ENCODE results near the gene TMEM121B. TPM values are rescaled to one million over a fixed set of nuclear protein-coding genes. Genes with fewer than 3 reads are reported as not detected.
"Not testable (repeated sequence)": the region's sequence is repeated elsewhere in the genome, so short reads cannot be mapped to it uniquely, and the experiment has no call there.

Gene TMEM121B
- total and polyA plus RNA-seq, 2 donors (not counting 1 experiment from before 2014, with no cell fraction given) = 0.12 TPM; not detected in 1

DNA sequence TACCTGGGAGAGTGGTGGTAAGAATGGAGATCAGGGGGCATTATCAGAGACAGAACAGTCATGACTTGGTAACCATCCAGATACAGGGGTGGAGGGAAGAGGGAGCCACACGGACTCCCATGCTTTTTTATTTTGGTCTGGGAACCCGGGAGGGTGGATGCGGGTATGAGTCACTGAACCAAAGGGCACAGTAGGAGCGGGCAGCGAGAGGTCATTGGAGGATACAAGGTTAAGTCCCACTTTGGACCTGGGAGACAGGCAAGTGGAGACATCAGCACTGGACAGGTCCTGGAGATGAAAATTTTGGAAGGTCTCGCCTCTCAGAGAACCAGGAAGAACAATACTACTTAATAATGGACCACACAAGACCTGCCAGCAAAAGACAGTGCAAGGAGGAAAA, 31.2 kb upstream of the TMEM121B start:
- no peaks in the 10 kb centered on the region for H3K27me3 ChIP-seq (replicated peaks in 1 of 4; ENCODE audit: control extremely low read depth in 1 of 4, control insufficient read depth in 3 of 4, insufficient read depth in 4 of 4, low read length in 3 of 4)
- 92% methylated on average over 5 of the region's 6 CpGs for WGBS (ENCODE audit: insufficient coverage)
- Mint-ChIP-seq H3K4me1 (peaks cover 17% of the 10 kb centered on the region), H3K27ac (no peak overlapping the region), H3K27me3 (no peaks in the 10 kb centered on the region), H3K9me3 (ENCODE audit: insufficient read depth) (no peaks in the 10 kb centered on the region), H3K4me3 (no peak overlapping the region)
- H2AFZ ChIP-seq (ENCODE audit: insufficient read depth, low read depth, low read length, poor library complexity, severe bottlenecking) = no peak overlapping the region
- no peaks in the 10 kb centered on the region for H3K9me3 ChIP-seq (ENCODE audit: control extremely low read depth in 1 of 3, control insufficient read depth in 2 of 3, insufficient read depth in 1 of 3, low read length in 2 of 3)
- H3K27ac ChIP-seq (ENCODE audit: low read length in 2 of 2) = no peak overlapping the region
- peaks cover 0 to 2% of the 10 kb centered on the region in 2 donors for H3K4me1 ChIP-seq (ENCODE audit: control insufficient read depth in 2 of 2, insufficient read depth in 2 of 2, low read length in 2 of 2)
- intact Hi-C loops (cut with micrococcal nuclease) = no loop called here
- peaks cover 39% of the 10 kb centered on the region for H4K20me1 ChIP-seq (ENCODE audit: control insufficient read depth, insufficient read depth, low read length, poor library complexity, severe bottlenecking)
- no peak overlapping the region for H3K4me3 ChIP-seq (ENCODE audit: control extremely low read depth in 1 of 5, extremely low read depth in 1 of 5, insufficient read depth in 1 of 5, low read depth in 2 of 5, low read length in 4 of 5)
- H3K9ac ChIP-seq (ENCODE audit: low read length) = no peak overlapping the region
- no peak for DNase-seq
- ChIA-PET CTCF (no interaction called here), POLR2A (no interaction called here)
- H3K4me2 ChIP-seq (replicated peaks; ENCODE audit: low read depth, low read length, poor library complexity, severe bottlenecking) = no peak overlapping the region
- TF ChIP-seq, protein P1, sequence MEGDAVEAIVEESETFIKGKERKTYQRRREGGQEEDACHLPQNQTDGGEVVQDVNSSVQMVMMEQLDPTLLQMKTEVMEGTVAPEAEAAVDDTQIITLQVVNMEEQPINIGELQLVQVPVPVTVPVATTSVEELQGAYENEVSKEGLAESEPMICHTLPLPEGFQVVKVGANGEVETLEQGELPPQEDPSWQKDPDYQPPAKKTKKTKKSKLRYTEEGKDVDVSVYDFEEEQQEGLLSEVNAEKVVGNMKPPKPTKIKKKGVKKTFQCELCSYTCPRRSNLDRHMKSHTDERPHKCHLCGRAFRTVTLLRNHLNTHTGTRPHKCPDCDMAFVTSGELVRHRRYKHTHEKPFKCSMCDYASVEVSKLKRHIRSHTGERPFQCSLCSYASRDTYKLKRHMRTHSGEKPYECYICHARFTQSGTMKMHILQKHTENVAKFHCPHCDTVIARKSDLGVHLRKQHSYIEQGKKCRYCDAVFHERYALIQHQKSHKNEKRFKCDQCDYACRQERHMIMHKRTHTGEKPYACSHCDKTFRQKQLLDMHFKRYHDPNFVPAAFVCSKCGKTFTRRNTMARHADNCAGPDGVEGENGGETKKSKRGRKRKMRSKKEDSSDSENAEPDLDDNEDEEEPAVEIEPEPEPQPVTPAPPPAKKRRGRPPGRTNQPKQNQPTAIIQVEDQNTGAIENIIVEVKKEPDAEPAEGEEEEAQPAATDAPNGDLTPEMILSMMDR (IDR thresholded peaks at IDR 0.05) = no peak
- TF ChIP-seq EZH2 (IDR thresholded peaks at IDR 0.05; ENCODE audit: borderline replicate concordance, insufficient read depth, low read depth, low read length, poor library complexity, severe bottlenecking) = no peak
- peaks cover 2 to 19% of the 10 kb centered on the region in 2 experiments for H3K36me3 ChIP-seq (replicated peaks in 1 of 2; ENCODE audit: control extremely low read depth in 1 of 2, control insufficient read depth in 1 of 2, extremely low read depth in 1 of 2, insufficient read depth in 2 of 2, low read length in 1 of 2)
- H3K79me2 ChIP-seq (ENCODE audit: control insufficient read depth, insufficient read depth, low read length) = peaks cover 49% of the 10 kb centered on the region
- no peak for ATAC-seq (ENCODE audit: low read depth)

DNA sequence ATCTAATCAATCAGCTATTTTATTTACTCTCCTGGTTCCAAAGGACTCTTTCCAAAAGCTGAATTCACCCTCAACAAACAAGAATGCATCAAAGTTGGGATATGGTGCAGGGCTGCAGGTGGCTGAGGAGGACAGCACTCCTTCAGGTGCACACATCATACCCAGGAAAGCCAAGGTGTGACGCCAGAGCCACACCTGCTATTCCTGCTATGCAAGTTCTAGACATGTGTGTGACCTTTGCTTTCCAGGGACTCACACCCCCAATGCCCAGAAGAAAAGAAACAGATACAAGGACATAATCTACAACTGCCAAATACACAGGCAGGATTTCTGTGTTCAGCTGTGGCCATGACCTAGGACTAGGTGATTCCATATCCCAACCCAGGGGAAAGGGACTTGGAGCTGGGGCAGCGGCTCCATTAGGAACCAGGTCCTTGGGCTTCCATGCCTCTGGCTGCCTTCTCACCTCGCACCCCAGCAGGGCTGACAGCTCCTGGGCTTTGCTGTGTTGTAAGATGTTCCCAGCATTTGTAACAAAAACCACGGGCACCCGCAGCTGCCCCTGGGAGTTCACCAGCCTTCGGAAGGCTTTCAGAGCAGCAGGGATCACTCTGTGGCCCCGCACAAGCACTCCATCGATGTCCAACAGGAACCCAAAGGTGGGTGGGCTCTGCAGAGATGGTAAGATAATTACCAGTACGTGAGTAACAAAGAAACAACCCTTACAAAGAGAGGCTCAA, 28.1 kb upstream of the TMEM121B start:
- Histone ChIP-seq H3K4me1 (ENCODE audit: control insufficient read depth in 2 of 2, insufficient read depth in 2 of 2, low read length in 2 of 2) (no peaks in the 10 kb centered on the region), H4K20me1 (ENCODE audit: control insufficient read depth, insufficient read depth, low read length, poor library complexity, severe bottlenecking) (peaks cover 27% of the 10 kb centered on the region), H3K4me2 (replicated peaks; ENCODE audit: low read depth, low read length, poor library complexity, severe bottlenecking) (no peak overlapping the region), H3K36me3 (replicated peaks in 1 of 2; ENCODE audit: control extremely low read depth in 1 of 2, control insufficient read depth in 1 of 2, extremely low read depth in 1 of 2, insufficient read depth in 2 of 2, low read length in 1 of 2) (peaks cover 2 to 19% of the 10 kb centered on the region in 2 experiments), H3K27ac (ENCODE audit: low read length in 2 of 2) (no peak overlapping the region), H3K9ac (ENCODE audit: low read length) (no peak overlapping the region), H2AFZ (ENCODE audit: insufficient read depth, low read depth, low read length, poor library complexity, severe bottlenecking) (no peak overlapping the region), H3K4me3 (ENCODE audit: control extremely low read depth in 1 of 5, extremely low read depth in 1 of 5, insufficient read depth in 1 of 5, low read depth in 2 of 5, low read length in 4 of 5) (no peak overlapping the region), H3K79me2 (ENCODE audit: control insufficient read depth, insufficient read depth, low read length) (peaks cover 29% of the 10 kb centered on the region), H3K9me3 (ENCODE audit: control extremely low read depth in 1 of 3, control insufficient read depth in 2 of 3, insufficient read depth in 1 of 3, low read length in 2 of 3) (no peaks in the 10 kb centered on the region), H3K27me3 (replicated peaks in 1 of 4; ENCODE audit: control extremely low read depth in 1 of 4, control insufficient read depth in 3 of 4, insufficient read depth in 4 of 4, low read length in 3 of 4) (no peaks in the 10 kb centered on the region)
- POLR2A ChIA-PET = interaction anchor here (1.0 kb wide), 1 partner anchor 12 kb away, joined by 4 read pairs; no protein-coding TSS in a partner anchor
- Mint-ChIP-seq H3K9me3 (ENCODE audit: insufficient read depth) (no peaks in the 10 kb centered on the region), H3K27ac (no peak overlapping the region), H3K4me1 (peaks cover 5% of the 10 kb centered on the region), H3K4me3 (no peak overlapping the region), H3K27me3 (no peaks in the 10 kb centered on the region)
- TF ChIP-seq EZH2 (IDR thresholded peaks at IDR 0.05; ENCODE audit: borderline replicate concordance, insufficient read depth, low read depth, low read length, poor library complexity, severe bottlenecking) = no peak
- TF ChIP-seq, protein P1 (IDR thresholded peaks at IDR 0.05) = no peak
- no peak for ATAC-seq (ENCODE audit: low read depth)
- no peak for DNase-seq
- WGBS (ENCODE audit: insufficient coverage) = 91% methylated on average over 7 of the region's 9 CpGs
- intact Hi-C loops (cut with micrococcal nuclease) = no loop called here
- CTCF ChIA-PET = no interaction called here

DNA sequence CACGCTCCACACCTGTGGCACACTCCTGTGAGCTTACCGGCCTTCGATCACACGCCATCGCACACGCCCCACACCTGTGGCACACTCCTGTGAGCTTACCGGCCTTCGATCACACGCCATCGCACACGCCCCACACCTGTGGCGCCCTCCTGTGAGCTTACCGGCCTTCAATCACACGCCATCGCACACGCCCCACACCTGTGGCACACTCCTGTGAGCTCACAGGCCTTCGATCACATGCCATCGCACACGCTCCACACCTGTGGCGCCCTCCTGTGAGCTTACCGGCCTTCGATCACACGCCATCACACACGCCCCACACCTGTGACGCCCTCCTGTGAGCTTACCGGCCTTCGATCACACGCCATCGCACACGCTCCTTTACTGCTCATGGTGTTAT, 26.3 kb upstream of the TMEM121B start:
- POLR2A ChIA-PET; H3K9me3 ChIP-seq (ENCODE audit: control extremely low read depth in 1 of 3, control insufficient read depth in 2 of 3, insufficient read depth in 1 of 3, low read length in 2 of 3); H3K4me3 Mint-ChIP-seq; H3K9me3 Mint-ChIP-seq (ENCODE audit: insufficient read depth); H3K27me3 Mint-ChIP-seq; H2AFZ ChIP-seq (ENCODE audit: insufficient read depth, low read depth, low read length, poor library complexity, severe bottlenecking); H3K4me1 Mint-ChIP-seq; H3K27me3 ChIP-seq (replicated peaks in 1 of 4; ENCODE audit: control extremely low read depth in 1 of 4, control insufficient read depth in 3 of 4, insufficient read depth in 4 of 4, low read length in 3 of 4); H3K4me2 ChIP-seq (replicated peaks; ENCODE audit: low read depth, low read length, poor library complexity, severe bottlenecking); H3K4me3 ChIP-seq (ENCODE audit: control extremely low read depth in 1 of 5, extremely low read depth in 1 of 5, insufficient read depth in 1 of 5, low read depth in 2 of 5, low read length in 4 of 5); H3K27ac Mint-ChIP-seq; intact Hi-C loops (cut with micrococcal nuclease); H3K4me1 ChIP-seq (ENCODE audit: control insufficient read depth in 2 of 2, insufficient read depth in 2 of 2, low read length in 2 of 2); H3K27ac ChIP-seq (ENCODE audit: low read length in 2 of 2); DNase-seq; ATAC-seq (ENCODE audit: low read depth); H3K9ac ChIP-seq (ENCODE audit: low read length): not testable (repeated sequence)
- peaks cover 20% of the 10 kb centered on the region for H4K20me1 ChIP-seq (ENCODE audit: control insufficient read depth, insufficient read depth, low read length, poor library complexity, severe bottlenecking)
- H3K79me2 ChIP-seq (ENCODE audit: control insufficient read depth, insufficient read depth, low read length) = peaks cover 18% of the 10 kb centered on the region
- peaks cover 0 to 36% of the 10 kb centered on the region in 2 experiments for H3K36me3 ChIP-seq (replicated peaks in 1 of 2; ENCODE audit: control extremely low read depth in 1 of 2, control insufficient read depth in 1 of 2, extremely low read depth in 1 of 2, insufficient read depth in 2 of 2, low read length in 1 of 2)
- CTCF ChIA-PET = interaction anchor here (0.6 kb wide), 1 partner anchor 288 kb away, joined by 3 read pairs; no protein-coding TSS in a partner anchor
- 98% methylated on average over 30 of the region's 30 CpGs for WGBS (ENCODE audit: insufficient coverage)
